Astrocyte (in vitro differentiated cells and primary cell): Measurements from ENCODE around the gene PYGM.

Source experiments
- EZH2 ChIP-seq: IDR thresholded peaks from 2 replicates; pipeline ENCODE4 v1.6.1; 2012; ENCODE audit warnings: mild to moderate bottlenecking, low read length, inconsistent platforms; ENCODE audit not compliant: insufficient read depth
- TF ChIP-seq, protein P1 (sequence below): IDR thresholded peaks from 2 replicates; pipeline ENCODE4 v1.5.1; 2011; ENCODE audit warnings: low read depth, mild to moderate bottlenecking, inconsistent platforms, low read length, moderate library complexity; ENCODE audit not compliant: insufficient read depth

- TF ChIP-seq, protein P1, sequence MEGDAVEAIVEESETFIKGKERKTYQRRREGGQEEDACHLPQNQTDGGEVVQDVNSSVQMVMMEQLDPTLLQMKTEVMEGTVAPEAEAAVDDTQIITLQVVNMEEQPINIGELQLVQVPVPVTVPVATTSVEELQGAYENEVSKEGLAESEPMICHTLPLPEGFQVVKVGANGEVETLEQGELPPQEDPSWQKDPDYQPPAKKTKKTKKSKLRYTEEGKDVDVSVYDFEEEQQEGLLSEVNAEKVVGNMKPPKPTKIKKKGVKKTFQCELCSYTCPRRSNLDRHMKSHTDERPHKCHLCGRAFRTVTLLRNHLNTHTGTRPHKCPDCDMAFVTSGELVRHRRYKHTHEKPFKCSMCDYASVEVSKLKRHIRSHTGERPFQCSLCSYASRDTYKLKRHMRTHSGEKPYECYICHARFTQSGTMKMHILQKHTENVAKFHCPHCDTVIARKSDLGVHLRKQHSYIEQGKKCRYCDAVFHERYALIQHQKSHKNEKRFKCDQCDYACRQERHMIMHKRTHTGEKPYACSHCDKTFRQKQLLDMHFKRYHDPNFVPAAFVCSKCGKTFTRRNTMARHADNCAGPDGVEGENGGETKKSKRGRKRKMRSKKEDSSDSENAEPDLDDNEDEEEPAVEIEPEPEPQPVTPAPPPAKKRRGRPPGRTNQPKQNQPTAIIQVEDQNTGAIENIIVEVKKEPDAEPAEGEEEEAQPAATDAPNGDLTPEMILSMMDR: no peak
- no peak for TF ChIP-seq EZH2
These were observed 11.7 kb downstream of the PYGM start for GRCh38 chr11:64747961-64748665.
